ENCODE data around the gene LEPR. TPM values are rescaled to one million over a fixed set of nuclear protein-coding genes. Genes with fewer than 3 reads are reported as not detected.
"Not testable (repeated sequence)": the region's sequence is repeated elsewhere in the genome, so short reads cannot be mapped to it uniquely, and the experiment has no call there.

LEPR gene
- total RNA-seq, 1 experiment from 2014 or later: 1.6 TPM

- Histone ChIP-seq H3K9me3 (ENCODE audit: low read depth, low read length, poor library complexity, severe bottlenecking) (no peaks in the 10 kb centered on the region), H3K4me1 (ENCODE audit: insufficient read depth, low read length, poor library complexity, severe bottlenecking) (no peaks in the 10 kb centered on the region), H3K36me3 (ENCODE audit: insufficient read depth, low read length, poor library complexity, severe bottlenecking) (no peaks in the 10 kb centered on the region), H3K27me3 (replicated peaks; ENCODE audit: insufficient read depth, low read depth, low read length, poor library complexity) (no peaks in the 10 kb centered on the region), H3K27ac (ENCODE audit: low read depth, low read length, poor library complexity, severe bottlenecking) (no peak overlapping the region), H3K4me3 (ENCODE audit: low read depth, low read length, poor library complexity, severe bottlenecking) (no peak overlapping the region)
- no peak for DNase-seq (ENCODE audit: low spot score)
- no peak for TF ChIP-seq EZH2 (IDR thresholded peaks at IDR 0.05; ENCODE audit: borderline replicate concordance, low read depth, low read length, poor library complexity, severe bottlenecking)
- CTCF ChIA-PET: interaction anchor here (0.6 to 0.7 kb wide), 3 partner anchors 20 to 239 kb away, joined by 3 to 4 read pairs (median 3); no protein-coding TSS in a partner anchor
- POLR2A ChIA-PET (ENCODE audit: low non-redundant PET): interaction anchor here (0.7 kb wide), 1 partner anchor 380 kb away, joined by 17 read pairs; no protein-coding TSS in a partner anchor
- no TSS peak for BruUV-seq (replicated peaks)
- intact Hi-C loops (cut with micrococcal nuclease; ENCODE audit: unreplicated experiment): no loop called here
Observed at GRCh38 chr1:65449214-65449823, 28.9 kb downstream of the LEPR start.

- CTCF ChIA-PET; intact Hi-C loops (cut with micrococcal nuclease; ENCODE audit: unreplicated experiment); POLR2A ChIA-PET (ENCODE audit: low non-redundant PET): not testable (repeated sequence)
Observed at GRCh38 chr1:65455678-65456077, 35.2 kb downstream of the LEPR start.

GRCh38 chr1:65456481-65456880 lies 36.0 kb downstream of the LEPR start:
- ChIA-PET CTCF (no interaction called here), POLR2A (ENCODE audit: low non-redundant PET) (no interaction called here)
- no peaks in the 10 kb centered on the region for H3K9me3 ChIP-seq (ENCODE audit: low read depth, low read length, poor library complexity, severe bottlenecking)
- TF ChIP-seq CTCF (conservative IDR thresholded peaks at IDR 0.05; ENCODE audit: low read depth, low read length): no peak
- no peak for TF ChIP-seq EZH2 (IDR thresholded peaks at IDR 0.05; ENCODE audit: borderline replicate concordance, low read depth, low read length, poor library complexity, severe bottlenecking)
- no TSS peak for BruUV-seq (replicated peaks)
- H3K27ac ChIP-seq (ENCODE audit: low read depth, low read length, poor library complexity, severe bottlenecking): no peak overlapping the region
- intact Hi-C loops (cut with micrococcal nuclease; ENCODE audit: unreplicated experiment): no loop called here
- H3K36me3 ChIP-seq (ENCODE audit: insufficient read depth, low read length, poor library complexity, severe bottlenecking): no peaks in the 10 kb centered on the region
- no peaks in the 10 kb centered on the region for H3K4me1 ChIP-seq (ENCODE audit: insufficient read depth, low read length, poor library complexity, severe bottlenecking)
- H3K27me3 ChIP-seq (replicated peaks; ENCODE audit: insufficient read depth, low read depth, low read length, poor library complexity): no peaks in the 10 kb centered on the region
- H3K4me3 ChIP-seq (ENCODE audit: low read depth, low read length, poor library complexity, severe bottlenecking): no peak overlapping the region
- no peak for DNase-seq (ENCODE audit: low spot score)

More at GRCh38 chr1:65455678-65456077, 35.2 kb downstream of the LEPR start:
- not testable (repeated sequence) for H3K27ac ChIP-seq (ENCODE audit: low read depth, low read length, poor library complexity, severe bottlenecking); H3K4me1 ChIP-seq (ENCODE audit: insufficient read depth, low read length, poor library complexity, severe bottlenecking); BruUV-seq (replicated peaks); H3K9me3 ChIP-seq (ENCODE audit: low read depth, low read length, poor library complexity, severe bottlenecking); H3K36me3 ChIP-seq (ENCODE audit: insufficient read depth, low read length, poor library complexity, severe bottlenecking); H3K4me3 ChIP-seq (ENCODE audit: low read depth, low read length, poor library complexity, severe bottlenecking); DNase-seq (ENCODE audit: low spot score); H3K27me3 ChIP-seq (replicated peaks; ENCODE audit: insufficient read depth, low read depth, low read length, poor library complexity)

GRCh38 chr1:65457868-65458267 lies 37.4 kb downstream of the LEPR start:
- intact Hi-C loops (cut with micrococcal nuclease; ENCODE audit: unreplicated experiment): no loop called here
- BruUV-seq (replicated peaks): no TSS peak
- TF ChIP-seq CTCF (conservative IDR thresholded peaks at IDR 0.05; ENCODE audit: low read depth, low read length) (no peak), EZH2 (IDR thresholded peaks at IDR 0.05; ENCODE audit: borderline replicate concordance, low read depth, low read length, poor library complexity, severe bottlenecking) (no peak)

More at GRCh38 chr1:65457868-65458267, 37.4 kb downstream of the LEPR start:
- Histone ChIP-seq H3K4me3 (ENCODE audit: low read depth, low read length, poor library complexity, severe bottlenecking) (no peak overlapping the region), H3K27ac (ENCODE audit: low read depth, low read length, poor library complexity, severe bottlenecking) (no peak overlapping the region), H3K4me1 (ENCODE audit: insufficient read depth, low read length, poor library complexity, severe bottlenecking) (no peaks in the 10 kb centered on the region), H3K36me3 (ENCODE audit: insufficient read depth, low read length, poor library complexity, severe bottlenecking) (no peaks in the 10 kb centered on the region), H3K9me3 (ENCODE audit: low read depth, low read length, poor library complexity, severe bottlenecking) (no peaks in the 10 kb centered on the region), H3K27me3 (replicated peaks; ENCODE audit: insufficient read depth, low read depth, low read length, poor library complexity) (no peaks in the 10 kb centered on the region)
- ChIA-PET CTCF (no interaction called here), POLR2A (ENCODE audit: low non-redundant PET) (no interaction called here)
- no peak for DNase-seq (ENCODE audit: low spot score)

Measured in A673 (cell line).